Left lung (tissue), 10 donors: ENCODE results near the gene MYOF. TPM values are rescaled to one million over a fixed set of nuclear protein-coding genes. Genes with fewer than 3 reads are reported as not detected.

Experiments used
- ATAC-seq: fragments of 200-7000 bp; cut with Tn5 transposase; one replicate; pipeline ENCODE4 v1.9.1; 2020; ENCODE audit warnings: moderate library complexity
- DNase-seq, 4 donors: peaks; one replicate each; pipeline ENCODE4 v3.0.0-alpha.2; 2013 to 2020
- H3K27ac ChIP-seq, 2 donors: fragments of 200-600 bp; sonication (generic) in 1 of 2; one replicate each; pipeline versions ENCODE4 v1.5.0 to v1.8.0; 2020 to 2021
- H3K27me3 ChIP-seq, 2 donors: fragments of 200-600 bp; sonication (generic) in 1 of 2; one replicate each; pipeline versions ENCODE4 v1.5.0 to v1.8.0; 2020 to 2021
- H3K36me3 ChIP-seq, 2 donors: fragments of 200-600 bp; sonication (generic) in 1 of 2; one replicate each; pipeline versions ENCODE4 v1.5.0 to v1.8.0; 2020 to 2021
- H3K4me1 ChIP-seq, 2 donors: fragments of 200-600 bp; one replicate each; pipeline ENCODE4 v1.8.0; 2021
- H3K4me3 ChIP-seq, 2 donors: fragments of 200-600 bp; sonication (generic) in 1 of 2; one replicate each; pipeline versions ENCODE4 v1.5.0 to v1.8.0; 2020 to 2021; ENCODE audit warnings: mild to moderate bottlenecking in 1 of 2
- H3K9me3 ChIP-seq, 2 donors: fragments of 200-600 bp; sonication (generic) in 1 of 2; one replicate each; pipeline versions ENCODE4 v1.5.0 to v1.8.0; 2020 to 2021
- CTCF ChIP-seq, 2 donors: fragments of 200-600 bp; sonication (generic) in 1 of 2; IDR thresholded peaks; one replicate each; pipeline versions ENCODE4 v1.5.0 to v1.8.0; 2021; ENCODE audit warnings: antibody characterized with exemption in 2 of 2
- intact Hi-C, 2 donors: fragments of 100-400 bp; cut with DNase I; formaldehyde crosslinking; loops; one replicate each; pipeline versions ENCODE4 v1.11.2 to v1.14.2; 2022
- polyA plus RNA-seq, 6 donors: library from polyadenylated mRNA; unstranded; fragments of 120-200 nt; gene quantifications; one replicate each; pipeline ENCODE4 v1.2.1, GENCODE V29; 2013; ENCODE audit not compliant: insufficient read length in 6 of 6
- total RNA-seq, 2 donors: library from RNA; stranded (reverse); fragmentation: NEBNext Ultra II Directional; extraction: Animal tissue kit (Norgen Biotek cat#: 25700); gene quantifications; one replicate each; pipeline ENCODE4 v1.2.1, GENCODE V29; 2021
- donor health status: DM: no; HTN: yes; CAD: no.
- donor health status: DM: no; HTN: no; CAD: no.

MYOF gene
- total and polyA plus RNA-seq, 8 donors, result 54.9 to 295 (median 67.9) TPM

DNA sequence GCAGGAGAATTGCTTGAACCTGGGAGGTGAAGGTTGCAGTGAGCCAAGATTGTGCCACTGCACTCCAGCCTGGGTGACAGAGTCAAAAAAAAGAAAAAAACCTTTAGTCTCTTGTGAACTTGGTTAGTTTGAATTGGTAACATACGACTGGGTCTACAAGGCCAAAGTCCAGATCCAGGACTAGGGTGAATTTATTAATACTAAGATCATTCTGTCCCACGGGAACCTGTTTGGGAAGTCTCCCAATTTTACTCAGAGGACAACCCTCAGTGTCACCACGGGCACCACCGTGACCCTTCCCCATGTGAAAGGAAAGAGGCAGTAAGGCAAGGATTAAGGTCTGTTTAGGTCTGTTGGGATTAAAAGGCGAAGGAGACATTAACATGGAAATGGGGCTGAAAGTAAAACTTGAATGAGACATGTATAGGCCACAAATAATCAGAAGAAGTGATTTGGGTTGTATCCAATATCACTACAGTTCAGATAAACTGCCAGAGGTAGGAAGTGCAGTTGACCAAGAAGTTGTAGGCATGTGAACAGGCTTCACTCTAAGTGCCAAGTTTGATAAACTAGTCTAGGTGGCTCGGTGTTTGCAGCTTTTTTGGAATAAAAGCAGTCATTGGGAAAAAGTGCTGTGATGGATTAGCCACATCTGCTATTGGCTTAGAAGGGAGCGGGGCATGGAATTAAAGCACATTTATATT, 30.7 kb downstream of the MYOF start:
- Histone ChIP-seq H3K27ac (no peak overlapping the region), H3K9me3 (no peaks in the 10 kb centered on the region), H3K4me1 (peaks cover 0 to 5% of the 10 kb centered on the region in 2 donors), H3K4me3 (no peak overlapping the region), H3K27me3 (no peaks in the 10 kb centered on the region), H3K36me3 (peaks cover 0 to 39% of the 10 kb centered on the region in 2 donors)
- DNase-seq (no peak), ATAC-seq (no peak)
- intact Hi-C loops, result no loop called here
- no peak for TF ChIP-seq CTCF (IDR thresholded peaks at IDR 0.05)

DNA sequence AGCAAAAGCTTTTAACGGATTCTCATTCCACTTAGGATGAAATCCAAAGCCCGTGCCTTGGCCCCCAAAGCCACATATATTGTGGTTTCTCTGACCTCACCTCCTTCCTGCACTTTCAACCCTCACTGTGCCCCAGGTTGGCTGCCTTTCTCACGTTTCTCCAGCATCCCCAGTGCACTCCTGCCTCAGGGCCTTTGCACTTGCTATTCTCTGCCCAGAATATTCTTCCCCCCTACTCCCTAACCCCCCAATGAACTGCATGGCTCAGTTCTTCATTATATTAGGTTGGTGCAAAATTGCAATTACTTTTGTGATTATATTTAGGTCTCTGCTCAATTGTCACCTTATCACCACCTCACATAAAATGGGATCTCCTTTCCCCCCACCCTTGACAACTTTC, 34.2 kb downstream of the MYOF start:
- Histone ChIP-seq H3K4me1 (peaks cover 18 to 29% of the 10 kb centered on the region in 2 donors), H3K27me3 (no peaks in the 10 kb centered on the region), H3K9me3 (no peaks in the 10 kb centered on the region), H3K36me3 (peaks cover 0 to 25% of the 10 kb centered on the region in 2 donors), H3K27ac (no peak overlapping the region), H3K4me3 (no peak overlapping the region)
- no peak for TF ChIP-seq CTCF (IDR thresholded peaks at IDR 0.05)
- ATAC-seq (no peak), DNase-seq (no peak)
- intact Hi-C loops, result no loop called here

DNA sequence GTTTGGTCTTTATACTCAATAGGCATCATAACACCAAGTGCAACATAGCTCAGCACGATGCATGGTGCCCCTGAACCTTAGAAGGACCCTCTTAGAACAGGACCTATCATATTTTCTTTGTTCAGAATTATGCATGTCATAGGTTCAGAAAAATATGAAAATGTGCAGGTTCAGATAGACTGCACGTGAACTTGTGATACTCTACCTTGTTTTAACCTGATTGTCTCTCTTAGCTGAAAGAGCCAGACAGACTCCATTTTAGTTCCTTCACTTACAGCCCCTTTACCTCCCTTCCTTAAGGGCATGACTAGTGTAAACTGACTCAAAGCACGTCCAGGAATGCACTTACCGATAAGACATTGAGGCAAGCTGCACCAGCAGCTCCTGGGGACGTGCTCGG, 35.1 kb downstream of the MYOF start:
- Histone ChIP-seq H3K36me3 (peaks cover 0 to 25% of the 10 kb centered on the region in 2 donors), H3K27ac (peak overlapping the region; percentile 80 to 85), H3K4me3 (no peak overlapping the region), H3K4me1 (peaks cover 18 to 39% of the 10 kb centered on the region in 2 donors), H3K9me3 (no peaks in the 10 kb centered on the region), H3K27me3 (no peaks in the 10 kb centered on the region)
- DNase-seq, result no peak
- ATAC-seq, result no peak
- TF ChIP-seq CTCF (IDR thresholded peaks at IDR 0.05), result no peak
- intact Hi-C loops, result no loop called here

DNA sequence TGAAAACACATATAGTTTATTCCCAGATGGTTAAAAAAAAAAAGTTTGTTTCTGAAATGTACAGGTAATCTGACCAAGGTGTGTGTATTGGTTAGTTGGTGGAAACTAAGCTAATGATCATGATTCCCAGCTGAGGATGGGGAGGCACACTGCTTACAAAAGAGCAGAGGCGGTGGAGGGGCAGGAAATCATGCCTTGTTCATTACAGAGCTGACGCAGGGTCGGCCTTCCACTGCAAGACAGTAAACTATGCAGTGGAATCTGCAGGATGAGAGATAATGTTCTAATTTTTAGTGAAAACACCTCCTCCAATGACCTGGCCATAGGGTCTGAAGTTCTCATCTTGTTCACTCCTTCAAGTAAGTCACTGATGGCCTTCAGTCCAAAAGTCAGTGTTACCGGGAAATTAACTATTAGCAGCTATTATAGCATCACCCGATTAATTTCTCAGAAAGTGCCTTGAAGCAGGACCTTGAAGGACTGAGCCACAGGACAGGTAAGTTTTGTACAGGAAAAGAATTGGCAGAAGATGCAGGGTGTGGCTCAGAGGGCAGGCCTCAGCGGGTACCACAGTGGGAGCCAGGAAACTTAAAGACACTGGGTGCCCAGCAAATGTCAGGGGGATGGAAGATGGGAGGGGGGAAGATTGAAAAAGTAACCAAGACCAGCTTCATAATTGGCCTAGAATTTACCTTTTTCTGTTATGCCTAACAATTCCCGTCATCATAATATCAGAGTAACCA, 36.0 kb downstream of the MYOF start:
- Histone ChIP-seq H3K4me1 (peaks cover 18 to 45% of the 10 kb centered on the region in 2 donors), H3K9me3 (no peaks in the 10 kb centered on the region), H3K36me3 (peaks cover 0 to 19% of the 10 kb centered on the region in 2 donors), H3K4me3 (no peak overlapping the region), H3K27ac (peak overlapping the region; percentile 80 to 85), H3K27me3 (no peaks in the 10 kb centered on the region)
- intact Hi-C loops, result no loop called here
- ATAC-seq (peak; percentile 18), DNase-seq (no peak)
- TF ChIP-seq CTCF (IDR thresholded peaks at IDR 0.05), result no peak
